Iris pigment epithelial cell (primary cell): ENCODE results near the gene PIGP.
"Not testable (repeated sequence)": the region's sequence is repeated elsewhere in the genome, so short reads cannot be mapped to it uniquely, and the experiment has no call there.

Experiments used
- DNase-seq: peaks from one replicate; pipeline ENCODE4 v3.0.0-alpha.2; 2011; ENCODE audit warnings: low read depth

PIGP gene

DNA sequence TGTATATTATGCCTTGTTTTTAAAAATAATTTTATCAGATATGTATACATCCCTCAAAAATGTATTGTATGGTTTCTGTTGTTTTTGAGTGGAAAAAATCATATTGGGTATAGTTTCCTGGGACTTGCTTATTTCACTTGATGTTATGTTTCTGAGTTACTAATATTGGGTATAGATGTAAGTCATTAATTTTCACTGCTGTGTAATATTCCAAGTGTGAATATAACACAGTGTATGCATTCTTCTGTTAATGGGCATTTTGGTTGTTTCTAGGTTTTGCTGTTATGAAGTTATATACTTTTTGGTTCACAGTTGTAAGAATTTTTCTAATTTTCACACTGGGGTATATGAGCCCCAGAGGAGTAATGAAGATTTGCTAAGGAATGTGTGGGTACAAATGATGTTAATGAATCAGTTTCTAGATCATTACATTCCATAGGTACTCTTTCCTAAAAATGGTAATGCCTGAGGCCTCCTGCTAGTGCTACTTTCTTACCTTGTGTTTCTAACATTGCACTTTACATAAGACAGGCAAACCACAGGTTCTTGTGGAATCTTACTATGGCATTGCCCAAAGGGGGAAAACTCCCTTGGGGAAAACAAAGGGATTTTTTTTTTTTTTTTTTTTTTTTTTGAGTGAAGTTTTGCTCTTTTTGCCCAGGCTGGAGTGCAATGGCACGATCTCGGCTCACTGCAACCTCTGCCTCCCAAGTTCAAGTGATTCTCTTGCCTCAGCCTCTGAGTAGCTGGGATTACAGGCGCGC, 3.4 kb upstream of the PIGP start:
- no peak for DNase-seq

DNA sequence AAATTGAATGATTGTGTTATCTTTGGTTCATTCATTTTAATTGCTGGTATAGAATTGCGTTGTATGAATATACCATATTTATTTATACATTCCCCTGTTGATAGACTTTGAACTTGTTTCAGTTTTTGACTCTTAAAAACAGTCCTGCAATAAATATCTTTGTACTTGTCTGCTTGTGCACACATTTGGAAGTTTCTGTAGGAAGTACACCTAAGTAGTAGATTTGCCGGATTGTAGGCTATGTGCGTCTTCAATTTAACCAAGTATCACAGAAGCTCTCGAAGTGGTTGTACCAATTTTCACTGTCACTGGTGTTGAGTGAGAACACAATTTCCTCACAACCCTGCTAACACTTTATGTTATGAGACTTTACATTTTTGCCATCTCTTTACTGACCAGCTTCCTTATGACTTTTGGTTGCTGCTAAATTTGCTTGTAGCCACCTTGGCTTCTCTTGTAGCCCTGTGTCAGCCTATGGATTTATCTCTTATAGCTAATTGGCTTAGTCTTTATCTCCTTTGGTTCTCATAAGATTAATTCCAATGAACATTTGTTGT, 2.4 kb upstream of the PIGP start:
- no peak for DNase-seq

DNA sequence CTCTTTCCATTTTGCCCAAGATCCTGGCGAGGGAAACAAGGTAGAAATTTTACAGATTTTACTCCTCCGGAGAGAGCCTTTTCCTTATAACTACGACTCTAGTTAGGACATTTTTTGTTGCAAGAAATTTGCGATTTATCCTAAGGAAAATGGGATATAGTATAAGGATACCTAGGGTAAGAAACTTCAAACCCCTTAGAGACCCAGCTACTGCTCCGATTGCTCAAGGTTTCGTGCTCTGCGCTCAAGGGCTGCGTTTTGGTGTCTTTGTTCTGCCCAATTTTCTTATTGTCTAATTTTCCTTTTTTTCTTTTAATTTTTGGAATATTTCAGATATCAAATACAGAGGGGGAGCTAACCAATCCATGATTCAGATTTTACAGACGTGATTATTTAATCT, 1.7 kb upstream of the PIGP start:
- no peak for DNase-seq

DNA sequence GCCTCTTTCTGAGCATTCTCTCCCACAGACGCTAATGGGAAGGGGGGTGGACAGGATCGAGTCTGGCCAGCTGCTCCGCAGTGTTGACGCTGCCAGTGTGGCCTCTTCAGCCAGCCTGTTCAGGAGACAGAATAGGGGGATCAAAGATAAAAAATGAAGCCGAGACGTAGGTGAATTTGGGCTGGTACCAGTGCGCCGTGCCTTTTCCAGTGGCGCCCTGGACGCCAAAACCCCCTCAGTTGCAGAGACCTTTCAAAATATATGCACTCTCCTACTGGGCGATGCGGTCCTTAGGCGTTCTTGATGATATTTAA, 1.3 kb upstream of the PIGP start:
- DNase-seq, result peak; percentile 17

DNA sequence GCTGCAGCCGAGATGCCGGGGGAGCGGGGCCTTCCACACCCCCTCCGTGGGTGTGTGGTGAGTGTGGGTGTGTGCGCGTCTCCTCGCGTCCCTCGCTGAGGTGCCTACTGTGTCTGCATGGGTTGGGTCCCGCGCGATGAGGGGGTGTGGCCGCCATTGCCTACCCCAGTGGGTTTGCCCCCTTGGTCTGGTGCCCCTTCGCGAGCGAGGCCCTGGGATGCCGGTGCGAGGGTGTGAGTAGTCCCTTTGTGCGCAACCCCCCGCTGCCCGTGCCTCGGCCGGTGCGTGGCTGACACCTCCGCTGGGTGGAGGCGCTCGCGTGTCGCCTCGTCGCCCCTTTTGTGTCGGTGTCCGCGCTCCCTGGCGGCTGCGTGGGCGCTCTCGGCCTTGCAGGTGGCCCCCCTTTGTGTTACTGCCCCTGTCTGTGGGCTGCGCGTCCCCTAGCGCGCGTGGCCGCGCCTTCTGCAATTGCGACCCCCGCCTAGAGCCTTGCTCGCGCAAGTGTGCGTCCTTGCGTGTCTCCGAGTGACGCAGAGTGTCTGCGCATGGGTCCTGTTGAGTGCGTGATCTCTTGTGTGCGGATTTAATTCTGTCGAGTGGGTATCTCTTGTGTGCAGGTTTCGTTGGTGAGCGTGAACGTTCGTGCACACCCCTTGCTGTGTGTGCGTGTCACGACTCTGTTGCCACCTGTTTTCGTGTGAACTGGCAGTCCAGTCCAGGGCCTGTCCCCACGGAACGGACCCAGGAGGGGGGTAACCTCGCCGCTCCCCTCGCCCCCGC, 736 bp upstream of the PIGP start:
- DNase-seq, result peak; percentile 32

DNA sequence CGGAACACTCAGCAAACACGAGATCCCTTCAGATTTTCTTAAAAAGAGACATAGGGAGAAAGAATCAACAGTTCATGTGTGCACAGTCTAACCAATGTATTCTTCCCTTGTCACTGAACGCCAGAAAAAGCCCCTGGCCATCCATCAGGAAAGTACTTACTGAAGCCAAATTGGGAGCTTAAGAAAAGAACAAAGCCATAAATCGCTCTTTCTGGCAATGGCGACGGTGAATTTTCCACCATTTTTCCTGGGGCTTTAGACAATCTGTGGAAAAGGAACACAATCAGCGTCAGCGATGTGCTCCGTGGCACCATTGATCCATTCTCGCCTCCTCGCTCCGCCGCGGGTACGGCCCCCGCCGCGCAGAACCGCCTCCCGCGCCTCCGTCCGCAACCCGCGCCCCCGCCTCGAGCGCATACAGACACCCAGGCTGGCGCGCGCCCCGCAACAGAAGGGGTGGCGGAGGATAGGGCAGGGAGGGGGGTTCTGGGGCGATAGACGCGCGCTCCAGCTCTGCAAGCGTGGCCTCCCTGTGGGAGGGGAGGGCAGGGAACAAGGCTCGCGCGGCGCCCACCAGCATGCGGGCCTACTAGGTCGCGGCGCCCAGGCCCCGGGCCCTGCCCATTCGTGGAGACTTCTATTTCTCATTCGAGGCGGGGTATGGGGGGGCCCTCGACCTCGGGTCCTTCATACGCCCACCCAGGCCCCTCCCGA, 440 bp downstream of the PIGP start:
- peak; percentile 79 for DNase-seq

DNA sequence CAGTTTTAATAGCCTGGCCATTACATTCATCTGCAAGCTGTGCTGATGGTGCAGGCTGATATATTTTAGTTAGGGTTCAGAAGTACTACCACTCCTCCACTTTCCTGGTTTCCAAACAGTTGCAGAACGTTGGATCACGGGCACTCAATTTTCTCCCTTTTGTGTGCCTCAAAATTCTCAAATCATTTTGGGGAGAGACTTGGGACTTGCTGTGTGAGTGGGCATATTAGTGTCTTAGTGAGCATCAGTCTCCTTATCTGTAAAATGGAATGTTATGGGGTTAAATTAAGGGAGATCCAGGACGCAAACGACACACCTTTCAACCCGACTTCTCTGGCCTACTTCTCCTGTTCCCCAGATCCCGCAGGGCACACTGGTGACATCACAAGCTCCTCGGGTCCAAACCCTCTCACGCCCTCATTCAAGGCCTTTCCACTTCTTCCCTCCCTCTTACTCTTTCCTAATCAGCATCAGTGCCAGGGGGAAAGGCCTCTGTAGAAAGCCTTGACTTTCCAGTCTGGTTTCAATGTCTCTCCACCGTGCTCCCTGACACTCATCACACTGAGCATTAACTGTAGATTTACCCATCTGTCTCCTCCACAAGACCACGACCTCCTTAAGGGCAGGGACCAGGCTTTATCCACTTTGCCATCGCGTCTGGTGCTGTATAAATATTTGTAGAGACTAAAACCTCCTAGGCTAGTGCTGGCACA, 1.2 kb downstream of the PIGP start:
- DNase-seq, result peak; percentile 81

DNA sequence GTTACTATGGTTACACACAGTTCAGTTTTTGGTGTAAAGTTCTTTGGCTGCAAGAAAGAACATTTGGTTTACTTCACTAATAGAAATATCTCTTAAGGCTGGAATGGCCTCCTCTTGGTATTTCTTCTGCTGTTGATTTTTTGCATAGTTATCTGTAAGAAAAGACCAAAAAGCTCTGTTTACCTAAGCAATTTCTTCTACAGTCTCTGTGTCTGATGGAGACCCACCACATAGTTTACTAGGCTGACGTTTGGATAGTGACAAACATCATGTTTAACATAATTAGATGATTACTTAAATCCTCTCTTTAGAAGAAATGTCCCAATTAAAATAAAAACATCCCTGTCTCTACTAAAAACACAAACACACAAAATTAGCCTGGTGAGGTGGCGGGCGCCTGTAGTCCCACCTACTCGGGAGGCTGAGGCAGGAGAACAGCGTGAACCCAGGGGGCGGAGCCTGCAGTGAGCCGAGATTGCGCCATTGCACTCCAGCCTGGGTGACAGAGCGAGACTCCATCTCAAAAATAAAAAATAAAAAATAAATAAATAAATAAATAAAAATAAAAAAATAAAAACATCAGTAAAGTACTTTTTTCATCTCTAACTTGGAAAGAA, 7.2 kb downstream of the PIGP start:
- no peak for DNase-seq

DNA sequence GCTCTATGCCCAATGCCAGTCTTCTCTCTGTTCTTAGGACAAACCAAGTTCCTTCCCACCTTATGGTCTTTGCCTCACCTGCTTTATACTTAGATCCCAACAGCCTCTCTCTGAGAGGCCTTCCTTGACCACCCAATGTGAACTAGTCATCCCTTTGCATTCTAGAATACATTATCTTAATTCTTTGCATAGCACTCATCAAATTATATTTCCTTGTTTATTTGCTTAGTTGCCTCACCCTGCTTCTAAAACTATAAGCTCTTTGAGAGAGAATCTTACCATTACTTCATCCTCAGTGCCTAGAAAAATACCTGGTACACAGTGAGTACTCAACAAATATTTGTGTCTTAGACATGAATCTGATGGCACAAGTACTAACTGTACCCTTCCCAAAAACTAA, 8.0 kb downstream of the PIGP start:
- DNase-seq, result peak; percentile 22

DNA sequence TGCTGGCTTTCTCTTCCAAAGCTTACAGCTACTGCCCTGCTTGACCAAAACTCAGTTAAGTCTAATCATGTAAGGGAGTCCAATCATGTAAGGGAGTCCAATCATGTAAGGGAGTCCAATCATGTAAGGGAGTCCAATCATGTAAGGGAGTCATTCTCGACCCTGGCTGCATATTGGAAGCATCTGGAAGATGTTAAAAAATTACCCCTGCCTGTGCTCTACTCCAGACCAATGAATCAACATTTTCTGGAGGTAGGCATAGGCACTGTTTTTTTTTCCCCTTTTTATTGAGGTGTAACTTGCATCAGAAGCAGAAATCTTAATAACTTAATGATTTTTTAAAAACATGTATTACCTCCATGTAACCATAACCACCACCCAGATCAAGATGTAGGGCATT, 9.4 kb downstream of the PIGP start:
- DNase-seq, result no peak

DNA sequence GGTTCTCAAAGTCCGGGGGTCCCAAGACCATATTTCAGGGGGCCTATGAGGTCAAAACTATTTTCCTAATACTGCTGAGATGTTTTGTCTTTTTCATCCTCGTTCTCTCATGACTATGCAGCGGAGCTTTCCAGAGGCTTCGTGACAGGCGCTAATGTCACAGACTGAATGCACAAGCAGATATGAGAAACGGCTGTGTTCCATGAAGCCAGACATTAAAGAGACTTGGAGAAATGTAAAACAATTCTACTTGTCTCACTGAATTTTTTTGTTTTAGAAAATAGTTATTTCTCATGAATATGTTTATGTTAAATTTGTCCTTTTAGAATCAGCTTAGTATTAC, 10.3 kb downstream of the PIGP start:
- DNase-seq, result no peak

DNA sequence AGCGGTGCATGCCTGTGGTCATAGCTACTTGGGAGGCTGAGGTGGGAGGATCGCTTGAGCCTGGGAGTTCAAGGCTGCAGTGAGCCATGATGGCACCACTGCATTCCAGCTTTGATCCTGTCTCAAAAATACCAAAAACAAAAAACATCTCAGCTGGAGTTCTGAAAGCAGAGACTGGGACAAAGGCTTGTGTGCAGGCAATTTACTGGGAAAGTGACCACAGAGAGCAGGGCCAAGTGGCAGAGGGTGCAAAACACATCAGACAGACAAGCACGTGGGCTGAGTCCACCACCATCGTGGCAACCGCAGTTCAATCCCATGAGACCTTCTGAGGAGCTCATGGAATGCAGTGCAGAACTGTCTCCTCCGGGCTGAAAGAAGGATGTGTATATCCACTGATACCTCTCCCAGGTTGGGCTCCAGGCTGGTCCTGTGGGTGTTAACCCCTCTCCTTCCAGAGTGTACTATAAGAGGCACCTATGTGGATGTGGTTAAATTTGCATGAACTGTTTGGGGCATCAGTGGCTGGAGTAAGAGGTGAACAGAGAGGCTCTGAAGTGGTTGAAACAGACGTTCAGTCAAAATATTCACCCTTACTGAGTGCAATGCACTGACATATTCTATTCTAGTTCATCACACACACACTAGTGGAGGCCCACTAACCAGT, 10.8 kb downstream of the PIGP start:
- no peak for DNase-seq

DNA sequence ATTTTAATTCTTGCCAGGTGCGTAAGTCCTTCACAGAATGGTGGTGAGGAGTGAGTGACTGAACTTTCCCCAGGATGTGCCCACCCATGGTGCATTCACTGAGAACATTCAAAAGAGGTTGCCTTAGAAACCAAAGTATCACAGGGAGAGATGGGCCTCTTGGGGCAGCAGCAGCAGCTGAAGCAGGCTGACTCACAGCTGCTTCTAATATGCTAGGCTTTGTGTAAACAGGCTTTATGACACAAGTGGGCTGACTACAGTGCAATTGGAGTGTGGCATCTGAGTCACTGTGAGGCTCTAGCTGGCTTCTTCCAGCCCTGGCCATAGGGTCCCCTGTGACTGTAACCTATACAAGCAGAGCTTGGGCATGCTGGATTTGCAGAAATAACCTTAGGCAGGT, 12.6 kb downstream of the PIGP start:
- peak; percentile 97 for DNase-seq

DNA sequence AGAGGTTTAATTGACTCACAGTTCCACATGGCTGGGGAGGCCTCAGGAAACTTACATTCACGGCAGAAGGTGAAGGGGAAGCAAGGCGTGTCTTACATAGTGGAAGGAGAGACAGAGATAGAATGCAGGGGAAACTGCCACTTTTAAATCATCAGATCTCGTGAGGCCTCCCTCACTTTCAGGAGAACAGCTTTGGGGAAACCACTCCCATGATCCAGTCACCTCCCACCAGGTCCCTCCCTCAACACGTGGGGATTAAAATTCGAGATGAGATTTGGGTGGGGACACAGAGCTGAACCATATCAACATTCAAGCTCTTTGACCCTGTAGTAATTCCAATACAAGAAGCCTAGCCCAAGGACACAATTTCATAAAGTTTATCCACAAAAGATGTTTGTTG, 13.7 kb downstream of the PIGP start:
- no peak for DNase-seq

DNA sequence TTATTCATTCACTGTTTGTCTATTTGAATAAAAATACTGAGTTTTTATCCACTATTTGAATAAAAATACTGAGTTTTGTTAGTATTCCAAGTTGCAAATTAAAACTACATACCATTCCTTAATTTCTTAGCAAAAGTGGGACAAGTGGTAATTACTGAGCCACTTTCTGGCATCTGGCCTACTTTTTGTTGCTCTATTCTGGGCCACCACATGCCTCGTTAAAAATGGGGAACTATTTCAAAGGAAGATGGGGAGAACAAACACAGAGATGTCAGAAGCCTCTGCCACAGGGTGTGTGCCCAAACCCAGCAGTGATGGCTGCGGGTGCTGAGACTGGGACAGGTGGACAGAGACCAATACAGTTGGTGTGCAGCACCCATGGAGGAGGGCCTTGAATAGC, 14.6 kb downstream of the PIGP start:
- DNase-seq, result no peak

DNA sequence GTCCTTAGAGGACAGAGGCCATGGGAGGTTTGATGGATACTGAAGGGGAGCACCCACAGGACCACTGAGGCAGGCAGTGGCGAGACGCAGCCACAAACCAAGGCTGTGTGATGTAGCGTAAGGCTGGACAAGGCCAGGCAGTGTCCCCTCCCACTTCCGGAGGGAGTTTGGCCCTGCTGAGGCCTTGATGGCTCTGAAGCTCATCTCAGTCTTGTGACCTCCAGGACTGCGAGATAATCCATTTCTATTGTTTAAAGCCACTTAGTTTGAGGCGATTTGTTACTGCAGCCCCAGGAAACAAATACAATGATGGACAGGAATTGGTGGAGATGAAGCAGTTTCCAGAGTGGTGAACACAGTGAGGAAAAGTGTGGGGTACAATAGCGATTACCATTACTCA, 15.3 kb downstream of the PIGP start:
- no peak for DNase-seq

DNA sequence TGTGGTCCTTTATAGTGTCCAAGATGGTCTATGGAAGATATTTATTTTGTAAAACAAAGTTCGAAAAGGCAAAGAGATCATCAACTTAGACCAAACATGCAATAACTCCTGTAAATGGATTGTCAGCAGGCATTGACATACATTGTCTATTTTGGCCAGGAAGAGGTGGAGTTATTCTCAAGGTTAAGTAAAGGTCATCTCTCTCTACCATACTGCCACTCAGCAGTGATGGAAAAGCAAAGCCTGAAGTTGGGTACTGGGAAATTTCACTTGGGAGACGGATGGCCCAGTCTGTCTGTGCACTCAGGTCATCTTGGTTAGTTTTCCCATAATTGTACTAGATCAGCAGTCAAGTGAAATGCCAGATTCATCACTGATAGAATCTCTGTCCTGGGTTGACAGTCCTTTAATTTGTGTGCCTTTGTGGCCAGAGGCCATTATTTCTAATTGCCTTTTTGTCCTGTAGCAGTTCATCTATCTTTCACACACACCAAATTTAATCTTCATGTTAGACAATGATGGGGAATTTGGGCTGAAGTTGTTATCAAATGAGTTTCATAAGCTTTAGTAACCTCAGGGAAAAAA, 17.5 kb downstream of the PIGP start:
- DNase-seq, result no peak

DNA sequence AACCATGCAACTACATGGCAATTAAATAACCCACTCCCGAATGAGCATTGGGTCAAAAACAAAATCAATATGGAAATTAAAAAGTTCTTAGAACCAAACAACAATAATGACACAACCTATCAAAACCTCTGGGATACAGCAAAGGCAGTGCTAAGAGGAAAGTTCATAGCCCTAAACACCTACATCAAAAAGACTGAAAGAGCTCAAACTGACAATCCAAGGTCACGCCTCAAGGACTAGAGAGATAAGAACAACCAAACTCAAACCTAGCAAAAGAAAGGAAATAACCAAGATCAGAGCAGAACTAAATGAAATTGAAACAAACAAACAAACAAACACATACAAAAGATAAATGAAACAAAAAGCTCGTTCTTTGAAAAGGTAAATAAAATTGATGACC, 23.1 kb downstream of the PIGP start:
- not testable (repeated sequence) for DNase-seq

DNA sequence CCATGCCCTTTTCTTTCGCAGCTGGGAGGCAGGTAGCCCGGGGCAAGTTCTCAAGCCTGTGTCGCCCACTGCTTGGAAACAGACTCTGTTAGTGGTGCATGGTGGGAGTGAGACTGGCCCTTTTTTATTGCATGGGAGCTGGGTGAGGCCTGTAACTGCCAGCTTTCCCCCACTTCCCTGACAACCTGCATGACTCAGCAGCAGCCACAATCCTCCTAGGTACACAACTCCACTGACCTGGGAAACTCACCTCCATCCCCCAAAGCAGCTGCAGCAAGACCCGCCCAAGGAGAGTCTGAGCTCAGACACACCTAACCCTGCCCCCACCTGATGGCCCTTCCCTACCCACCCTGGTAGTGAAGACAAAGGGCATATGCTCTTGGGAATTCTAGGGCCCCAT, 25.8 kb downstream of the PIGP start:
- DNase-seq, result no peak

DNA sequence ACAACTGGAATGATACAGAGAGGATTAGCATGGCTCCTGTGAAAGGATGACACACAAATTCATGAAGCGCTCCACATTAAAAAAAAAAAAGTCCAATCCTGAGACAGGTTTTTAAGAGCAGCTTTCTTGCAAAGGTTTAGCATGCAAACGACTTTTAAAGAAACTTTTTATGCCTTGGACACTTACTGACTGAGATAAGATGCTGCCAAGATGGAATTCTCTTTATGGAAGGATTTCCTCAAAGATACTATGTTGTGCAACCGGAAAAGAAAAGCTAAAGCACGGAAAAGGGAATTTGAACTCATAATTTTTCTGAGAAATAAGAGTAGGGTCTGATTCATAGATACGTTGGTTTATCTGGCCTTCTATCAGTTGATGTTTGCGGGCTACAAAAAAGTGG, 27.3 kb downstream of the PIGP start:
- no peak for DNase-seq

DNA sequence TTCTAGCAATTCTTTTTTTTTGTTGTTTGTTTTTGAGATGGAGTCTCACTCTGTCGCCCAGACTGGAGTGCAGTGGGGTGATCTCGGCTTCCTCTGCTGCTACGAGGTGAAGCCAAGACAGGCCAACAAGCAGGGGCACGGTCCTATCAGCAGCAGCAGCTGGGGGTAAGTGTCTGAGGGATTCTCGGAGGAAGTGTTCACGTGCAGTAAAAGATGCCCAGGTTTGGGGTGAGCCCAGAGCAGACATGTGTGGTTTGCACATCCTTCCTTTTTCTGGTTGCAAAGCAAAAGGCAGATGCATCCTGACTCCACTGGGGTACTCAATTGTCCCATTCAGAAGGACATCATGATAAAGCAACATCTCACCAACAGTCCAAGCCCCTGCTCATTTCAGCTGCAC, 27.7 kb downstream of the PIGP start:
- no peak for DNase-seq
